OCI-LY7 (cell line): ENCODE measurements around the gene USP27X. TPM values are rescaled to one million over a fixed set of nuclear protein-coding genes. Genes with fewer than 3 reads are reported as not detected.

Source experiments
- BruUV-seq: library from RNA; stranded (reverse); fragments of 400-500 nt; replicated peaks from 2 replicates; lab custom pipeline; 2021; lab: Mats Ljungman, UMichigan
- CTCF ChIA-PET: fragments of 300-600 bp; sonication (Branson Sonifier 250); formaldehyde crosslinking; loops from one replicate; lab custom pipeline; 2022; ENCODE audit warnings: antibody characterized with exemption; ENCODE audit not compliant: unreplicated experiment; lab: Charles Lee
- POLR2A ChIA-PET: fragments of 300-600 bp; sonication (Branson Sonifier 250); formaldehyde crosslinking; loops from one replicate; lab custom pipeline; 2022; ENCODE audit warnings: antibody characterized with exemption; lab: Charles Lee
- DNase-seq: peaks from one replicate; pipeline ENCODE4 v3.0.0-alpha.2; 2015; ENCODE audit warnings: low spot score
- H2AFZ ChIP-seq: fragments of 200-600 bp; sonication (generic), shearing (Covaris generic); 2 replicates; pipeline ENCODE4 v1.6.1; 2014; ENCODE audit warnings: mild to moderate bottlenecking, antibody characterized with exemption, low read length, moderate library complexity
- H3K27ac ChIP-seq: fragments of 200-600 bp; sonication (generic); 2 replicates; pipeline ENCODE4 v1.5.1; 2014; ENCODE audit warnings: mixed run types, low read depth, mild to moderate bottlenecking, moderate library complexity, low read length, inconsistent platforms; ENCODE audit not compliant: poor library complexity, severe bottlenecking
- H3K36me3 ChIP-seq: fragments of 200-600 bp; sonication (generic); 2 replicates; pipeline ENCODE4 v1.6.1; 2014; ENCODE audit warnings: mild to moderate bottlenecking, antibody characterized with exemption, low read length, moderate library complexity, mixed read lengths; ENCODE audit not compliant: insufficient read depth
- H3K4me1 ChIP-seq: fragments of 200-600 bp; sonication (generic); 2 replicates; pipeline ENCODE4 v1.5.1; 2014; ENCODE audit warnings: mild to moderate bottlenecking, low read length; ENCODE audit not compliant: insufficient read depth, poor library complexity, severe bottlenecking
- H3K4me2 ChIP-seq: fragments of 200-600 bp; sonication (generic); 2 replicates; pipeline ENCODE4 v1.6.1; 2014; ENCODE audit warnings: mild to moderate bottlenecking, low read length
- H3K4me3 ChIP-seq: fragments of 200-600 bp; sonication (generic); 2 replicates; pipeline ENCODE4 v1.5.1; 2014; ENCODE audit warnings: mild to moderate bottlenecking, low read depth, low read length; ENCODE audit not compliant: poor library complexity, severe bottlenecking
- H3K79me2 ChIP-seq: fragments of 200-600 bp; sonication (generic); 2 replicates; pipeline ENCODE4 v1.6.1; 2016; ENCODE audit warnings: low read depth, mild to moderate bottlenecking, low read length, moderate library complexity, mixed read lengths; ENCODE audit not compliant: insufficient read depth
- H3K9me2 ChIP-seq: fragments of 200-600 bp; sonication (generic); 2 replicates; pipeline ENCODE4 v1.6.1; 2016; ENCODE audit warnings: mild to moderate bottlenecking, low read length, mixed read lengths; ENCODE audit not compliant: insufficient read depth
- H3K9me3 ChIP-seq: fragments of 200-600 bp; sonication (generic); 2 replicates; pipeline ENCODE4 v1.6.1; 2014; ENCODE audit warnings: mild to moderate bottlenecking, mixed run types, low read length, mixed read lengths
- H4K20me1 ChIP-seq: fragments of 200-600 bp; sonication (generic); 2 replicates; pipeline ENCODE4 v1.6.1; 2014; ENCODE audit warnings: mild to moderate bottlenecking, antibody characterized with exemption, low read length, moderate library complexity, mixed read lengths; ENCODE audit not compliant: insufficient read depth
- EZH2phosphoT487 ChIP-seq: fragments of 200-600 bp; sonication (generic); IDR thresholded peaks from 2 replicates; pipeline ENCODE4 v1.6.1; 2018; ENCODE audit warnings: low read depth, borderline replicate concordance, mild to moderate bottlenecking, mixed run types, antibody characterized with exemption, low read length, moderate library complexity, mixed read lengths
- intact Hi-C: fragments of 100-400 bp; cut with micrococcal nuclease; formaldehyde crosslinking; loops from one replicate; pipeline ENCODE4 v1.10.0; 2022; ENCODE audit not compliant: unreplicated experiment
- total RNA-seq, 2 experiments: library from RNA; depleted of rRNA in 1 of 2; stranded (reverse); fragments of >200 nt in 1 of 2; shearing (Covaris generic) in 1 of 2; gene quantifications; 2 replicates each; pipeline ENCODE4 v1.2.3, GENCODE V29; 2014 to 2022
- TF ChIP-seq, protein P1 (sequence below): fragments of 200-600 bp; sonication (generic); conservative IDR thresholded peaks from 2 replicates; pipeline ENCODE4 v1.5.1; 2014; ENCODE audit warnings: mild to moderate bottlenecking, antibody characterized with exemption, low read length, moderate library complexity, mixed read lengths

The USP27X gene
- total RNA-seq, 2 experiments from 2014 or later, result 1.2 to 1.8 TPM

DNA sequence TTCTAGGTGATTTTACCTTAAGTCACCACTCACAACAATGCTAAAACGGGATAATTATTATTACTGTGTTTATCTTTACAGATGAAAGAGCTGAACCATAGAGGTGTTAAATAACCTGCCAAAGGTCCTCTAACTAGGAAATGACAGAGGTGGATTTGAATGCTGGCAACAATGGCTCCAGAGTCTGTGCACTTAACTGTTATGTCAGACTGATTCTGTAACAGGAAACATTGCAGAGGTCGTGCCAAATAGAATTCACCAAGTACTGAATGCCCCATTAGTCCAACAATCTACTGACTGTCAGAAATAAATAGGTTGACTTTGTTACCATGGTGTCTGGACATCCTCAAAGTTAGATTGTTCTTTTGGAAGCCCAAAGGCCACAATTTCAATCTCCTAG is 20.9 kb upstream of the USP27X start:
- no peaks in the 10 kb centered on the region for H3K9me3 ChIP-seq
- no peaks in the 10 kb centered on the region for H3K36me3 ChIP-seq
- no peaks in the 10 kb centered on the region for H4K20me1 ChIP-seq
- TF ChIP-seq EZH2phosphoT487, result no peak
- TF ChIP-seq, protein P1, sequence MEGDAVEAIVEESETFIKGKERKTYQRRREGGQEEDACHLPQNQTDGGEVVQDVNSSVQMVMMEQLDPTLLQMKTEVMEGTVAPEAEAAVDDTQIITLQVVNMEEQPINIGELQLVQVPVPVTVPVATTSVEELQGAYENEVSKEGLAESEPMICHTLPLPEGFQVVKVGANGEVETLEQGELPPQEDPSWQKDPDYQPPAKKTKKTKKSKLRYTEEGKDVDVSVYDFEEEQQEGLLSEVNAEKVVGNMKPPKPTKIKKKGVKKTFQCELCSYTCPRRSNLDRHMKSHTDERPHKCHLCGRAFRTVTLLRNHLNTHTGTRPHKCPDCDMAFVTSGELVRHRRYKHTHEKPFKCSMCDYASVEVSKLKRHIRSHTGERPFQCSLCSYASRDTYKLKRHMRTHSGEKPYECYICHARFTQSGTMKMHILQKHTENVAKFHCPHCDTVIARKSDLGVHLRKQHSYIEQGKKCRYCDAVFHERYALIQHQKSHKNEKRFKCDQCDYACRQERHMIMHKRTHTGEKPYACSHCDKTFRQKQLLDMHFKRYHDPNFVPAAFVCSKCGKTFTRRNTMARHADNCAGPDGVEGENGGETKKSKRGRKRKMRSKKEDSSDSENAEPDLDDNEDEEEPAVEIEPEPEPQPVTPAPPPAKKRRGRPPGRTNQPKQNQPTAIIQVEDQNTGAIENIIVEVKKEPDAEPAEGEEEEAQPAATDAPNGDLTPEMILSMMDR, result no peak
- H3K4me3 ChIP-seq, result no peak overlapping the region
- no peaks in the 10 kb centered on the region for H3K4me1 ChIP-seq
- POLR2A ChIA-PET, result no interaction called here
- no TSS peak for BruUV-seq
- DNase-seq, result no peak
- CTCF ChIA-PET, result no interaction called here
- H3K4me2 ChIP-seq, result no peak overlapping the region
- no peaks in the 10 kb centered on the region for H3K79me2 ChIP-seq
- no peaks in the 10 kb centered on the region for H3K9me2 ChIP-seq
- intact Hi-C loops, result no loop called here
- H2AFZ ChIP-seq, result no peak overlapping the region
- H3K27ac ChIP-seq, result no peak overlapping the region

DNA sequence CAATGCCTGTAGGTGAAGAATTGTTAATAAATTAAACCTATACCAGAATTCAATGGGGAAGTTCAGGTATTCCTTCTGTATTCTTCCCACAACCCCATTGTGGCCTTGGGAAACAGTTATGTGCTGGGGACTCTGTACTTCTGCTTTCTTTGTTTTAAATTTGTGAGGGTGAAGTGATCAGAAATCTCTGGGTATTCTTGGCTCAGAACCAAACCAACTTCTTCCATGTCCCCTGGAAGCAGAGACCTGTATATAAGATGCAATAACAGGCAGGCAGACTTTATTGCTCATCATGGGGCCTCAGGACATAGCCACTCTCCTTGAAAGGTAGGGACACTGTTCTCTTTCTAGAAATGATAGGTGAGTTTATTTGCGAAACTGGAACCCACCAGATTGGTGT is 19.8 kb upstream of the USP27X start:
- TF ChIP-seq EZH2phosphoT487, result no peak
- TF ChIP-seq, protein P1, result no peak
- POLR2A ChIA-PET, result no interaction called here
- no peak for DNase-seq
- Histone ChIP-seq H3K27ac (no peak overlapping the region), H3K9me3 (no peaks in the 10 kb centered on the region), H3K79me2 (no peaks in the 10 kb centered on the region), H2AFZ (no peak overlapping the region), H3K9me2 (no peaks in the 10 kb centered on the region), H3K4me2 (no peak overlapping the region), H3K4me3 (no peak overlapping the region), H4K20me1 (no peaks in the 10 kb centered on the region), H3K36me3 (no peaks in the 10 kb centered on the region), H3K4me1 (no peaks in the 10 kb centered on the region)
- CTCF ChIA-PET, result no interaction called here
- intact Hi-C loops, result no loop called here
- BruUV-seq, result no TSS peak

GRCh38 chrX:49860867-49861535 is 18.3 kb upstream of the USP27X start:
- BruUV-seq, result no TSS peak
- POLR2A ChIA-PET, result no interaction called here
- no peak overlapping the region for H3K4me2 ChIP-seq
- no peaks in the 10 kb centered on the region for H3K9me3 ChIP-seq
- intact Hi-C loops, result no loop called here
- no peak for DNase-seq
- TF ChIP-seq EZH2phosphoT487, result no peak
- TF ChIP-seq, protein P1, result no peak
- H3K4me3 ChIP-seq, result no peak overlapping the region
- CTCF ChIA-PET, result no interaction called here
- no peaks in the 10 kb centered on the region for H3K79me2 ChIP-seq
- H3K27ac ChIP-seq, result no peak overlapping the region
- no peaks in the 10 kb centered on the region for H3K36me3 ChIP-seq
- H4K20me1 ChIP-seq, result no peaks in the 10 kb centered on the region
- no peak overlapping the region for H2AFZ ChIP-seq
- H3K4me1 ChIP-seq, result no peaks in the 10 kb centered on the region
- no peaks in the 10 kb centered on the region for H3K9me2 ChIP-seq
